ENCODE results near the gene HMGCLL1.

Gene HMGCLL1

DNA sequence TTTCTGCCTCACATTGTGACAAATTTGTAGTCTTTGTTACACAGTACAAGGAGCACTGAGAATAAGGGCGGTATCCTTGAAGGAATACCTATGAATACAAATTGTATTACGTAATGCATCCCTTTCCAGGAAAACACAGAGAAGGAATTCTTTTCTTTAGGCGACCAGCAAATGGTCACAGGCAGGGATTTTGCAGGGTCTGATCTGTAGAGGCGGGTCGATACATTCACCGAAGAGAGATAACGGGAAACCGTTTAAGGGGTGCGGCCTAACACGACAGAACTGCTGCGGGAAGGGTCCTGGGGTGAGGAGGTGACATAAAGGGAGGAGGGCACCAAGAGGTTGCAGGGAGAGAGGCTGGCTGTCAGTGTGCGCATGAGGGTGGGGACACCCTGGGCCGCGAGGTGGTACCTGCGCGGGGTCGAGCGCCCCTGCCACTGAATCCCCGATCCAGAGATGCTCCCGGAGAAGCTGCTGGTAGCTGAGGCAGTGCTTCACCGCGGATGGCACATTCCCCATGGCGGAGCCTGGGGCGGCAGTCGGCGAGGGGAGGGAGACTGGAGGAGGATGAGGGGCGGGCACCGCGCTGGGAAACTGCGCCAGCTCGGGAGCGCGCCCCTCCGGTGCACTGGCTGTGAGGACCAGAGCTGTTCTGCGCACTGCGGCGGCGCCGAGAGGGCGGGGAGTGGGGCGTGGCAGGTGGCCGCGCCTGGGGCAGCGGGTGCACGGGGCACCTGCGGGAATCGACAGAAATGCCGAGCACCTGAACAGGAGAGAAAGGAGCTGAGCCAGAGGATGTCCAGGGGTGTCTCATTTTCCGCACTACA lies at the start of gene HMGCLL1:
Gene HMGCLL1, minus strand, starts transcription at position 656 of the 827 bp plus-strand sequence. Its CDS starts 137 bp downstream, at position 519.
- H3K27me3 ChIP-seq (ENCODE audit: control insufficient read depth in 5 of 5, insufficient read depth in 4 of 5, low read length in 5 of 5): peaks cover 0 to 10% (median 6%) of the 10 kb centered on the region in 5 donors
- no peak within 1 kb of the TSS for H3K27ac ChIP-seq (ENCODE audit: low read depth, low read length)
- H3K9me3 ChIP-seq (ENCODE audit: control insufficient read depth in 5 of 5, low read length in 5 of 5): peaks cover 0 to 2% (median 0%) of the 10 kb centered on the region in 5 donors
- peaks cover 0 to 9% (median 4%) of the 10 kb centered on the region in 5 donors for H3K4me1 ChIP-seq (ENCODE audit: control insufficient read depth in 5 of 5, insufficient read depth in 5 of 5, low read length in 5 of 5)
- peak within 1 kb of the TSS; percentile 35 to 67 (median 53) for H3K4me3 ChIP-seq (ENCODE audit: low read depth in 1 of 5, low read length in 5 of 5)
- H3K9ac ChIP-seq (ENCODE audit: low read length in 5 of 5): no peak within 1 kb of the TSS
- H3K36me3 ChIP-seq (ENCODE audit: control insufficient read depth in 5 of 5, insufficient read depth in 5 of 5, low read length in 5 of 5): no peaks in the 10 kb centered on the region

- no peaks in the 10 kb centered on the region for H3K4me1 ChIP-seq (ENCODE audit: control insufficient read depth in 5 of 5, insufficient read depth in 5 of 5, low read length in 5 of 5)
- H3K4me3 ChIP-seq (ENCODE audit: low read depth in 1 of 5, low read length in 5 of 5): no peak overlapping the region
- H3K36me3 ChIP-seq (ENCODE audit: control insufficient read depth in 5 of 5, insufficient read depth in 5 of 5, low read length in 5 of 5): no peaks in the 10 kb centered on the region
- no peaks in the 10 kb centered on the region for H3K27me3 ChIP-seq (ENCODE audit: control insufficient read depth in 5 of 5, insufficient read depth in 4 of 5, low read length in 5 of 5)
- H3K9ac ChIP-seq (ENCODE audit: low read length in 5 of 5): no peak overlapping the region
- H3K27ac ChIP-seq (ENCODE audit: low read depth, low read length): no peak overlapping the region
- H3K9me3 ChIP-seq (ENCODE audit: control insufficient read depth in 5 of 5, low read length in 5 of 5): peaks cover 0 to 4% (median 0%) of the 10 kb centered on the region in 5 donors
These were observed 43.0 kb upstream of the HMGCLL1 start for GRCh38 chr6:55621993-55622392.

DNA sequence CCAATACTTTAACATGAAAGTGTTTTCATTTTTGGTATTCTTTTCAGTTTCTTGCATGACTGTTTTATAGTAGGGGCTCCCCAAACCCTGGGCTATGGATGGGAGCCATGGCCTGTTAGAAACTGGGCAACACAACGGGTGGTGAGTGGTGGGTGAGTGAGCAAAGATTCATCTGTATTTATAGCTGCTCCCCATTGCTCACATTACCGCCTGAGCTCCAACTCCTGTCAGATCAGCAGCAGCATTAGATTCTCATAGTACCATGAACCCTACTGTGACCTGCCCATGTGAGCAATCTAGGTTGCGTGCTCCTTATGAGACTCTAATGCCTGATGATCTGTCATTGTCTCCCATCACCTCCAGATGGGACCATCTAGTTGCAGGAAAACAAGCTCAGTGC lies 42.3 kb upstream of the HMGCLL1 start:
- Histone ChIP-seq H3K4me1 (ENCODE audit: control insufficient read depth in 5 of 5, insufficient read depth in 5 of 5, low read length in 5 of 5) (no peaks in the 10 kb centered on the region), H3K36me3 (ENCODE audit: control insufficient read depth in 5 of 5, insufficient read depth in 5 of 5, low read length in 5 of 5) (no peaks in the 10 kb centered on the region), H3K27ac (ENCODE audit: low read depth, low read length) (no peak overlapping the region), H3K4me3 (ENCODE audit: low read depth in 1 of 5, low read length in 5 of 5) (no peak overlapping the region), H3K9ac (ENCODE audit: low read length in 5 of 5) (no peak overlapping the region), H3K27me3 (ENCODE audit: control insufficient read depth in 5 of 5, insufficient read depth in 4 of 5, low read length in 5 of 5) (no peaks in the 10 kb centered on the region), H3K9me3 (ENCODE audit: control insufficient read depth in 5 of 5, low read length in 5 of 5) (peaks cover 0 to 4% (median 0%) of the 10 kb centered on the region in 5 donors)

DNA sequence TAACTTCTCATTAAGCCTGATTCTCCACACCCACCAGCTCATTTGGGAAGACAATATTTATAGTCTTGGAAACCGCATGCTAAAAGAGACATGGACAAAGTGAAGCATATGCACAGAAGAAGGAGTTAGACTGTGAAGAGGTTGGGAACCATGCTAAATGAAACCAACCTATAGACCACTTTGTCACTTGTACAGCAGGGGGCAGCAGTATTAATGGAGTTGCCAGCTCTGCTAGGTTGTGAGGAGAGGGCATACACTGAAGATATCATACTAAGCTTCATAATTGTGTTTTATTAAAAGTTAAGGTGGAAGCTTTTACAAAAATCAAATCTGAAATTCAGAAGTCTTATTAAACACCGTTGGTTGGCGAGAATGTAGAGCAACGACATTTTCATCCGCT lies 38.3 kb upstream of the HMGCLL1 start:
- Histone ChIP-seq H3K4me3 (ENCODE audit: low read depth in 1 of 5, low read length in 5 of 5) (no peak overlapping the region), H3K9me3 (ENCODE audit: control insufficient read depth in 5 of 5, low read length in 5 of 5) (peaks cover 0 to 4% (median 0%) of the 10 kb centered on the region in 5 donors), H3K27ac (ENCODE audit: low read depth, low read length) (no peak overlapping the region), H3K4me1 (ENCODE audit: control insufficient read depth in 5 of 5, insufficient read depth in 5 of 5, low read length in 5 of 5) (no peaks in the 10 kb centered on the region), H3K9ac (ENCODE audit: low read length in 5 of 5) (no peak overlapping the region), H3K27me3 (ENCODE audit: control insufficient read depth in 5 of 5, insufficient read depth in 4 of 5, low read length in 5 of 5) (no peaks in the 10 kb centered on the region), H3K36me3 (ENCODE audit: control insufficient read depth in 5 of 5, insufficient read depth in 5 of 5, low read length in 5 of 5) (no peaks in the 10 kb centered on the region)

GRCh38 chr6:55604021-55604420 lies 25.0 kb upstream of the HMGCLL1 start:
- no peaks in the 10 kb centered on the region for H3K4me1 ChIP-seq (ENCODE audit: control insufficient read depth in 5 of 5, insufficient read depth in 5 of 5, low read length in 5 of 5)
- H3K36me3 ChIP-seq (ENCODE audit: control insufficient read depth in 5 of 5, insufficient read depth in 5 of 5, low read length in 5 of 5): no peaks in the 10 kb centered on the region
- H3K4me3 ChIP-seq (ENCODE audit: low read depth in 1 of 5, low read length in 5 of 5): no peak overlapping the region
- no peaks in the 10 kb centered on the region for H3K9me3 ChIP-seq (ENCODE audit: control insufficient read depth in 5 of 5, low read length in 5 of 5)
- no peak overlapping the region for H3K9ac ChIP-seq (ENCODE audit: low read length in 5 of 5)
- H3K27me3 ChIP-seq (ENCODE audit: control insufficient read depth in 5 of 5, insufficient read depth in 4 of 5, low read length in 5 of 5): no peaks in the 10 kb centered on the region
- no peak overlapping the region for H3K27ac ChIP-seq (ENCODE audit: low read depth, low read length)

DNA sequence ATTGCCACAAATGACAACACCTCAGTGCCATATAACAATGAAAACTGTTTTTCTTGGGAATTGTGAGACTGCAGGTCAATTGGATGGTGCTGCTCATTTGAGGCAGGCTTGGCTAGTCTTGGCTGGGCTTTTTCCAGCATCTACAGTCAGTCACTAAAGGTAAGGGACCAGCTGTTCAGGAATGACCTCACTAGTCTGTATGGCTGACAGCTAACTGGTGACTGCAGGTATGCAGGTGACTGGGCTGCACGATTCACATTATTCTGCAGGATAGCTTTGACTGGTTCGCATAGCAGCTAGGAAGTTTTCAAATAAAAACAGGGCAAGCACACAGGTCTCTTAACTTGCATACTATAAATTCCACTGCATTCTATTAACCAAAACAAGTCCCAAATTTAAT lies 22.1 kb upstream of the HMGCLL1 start:
- no peak overlapping the region for H3K4me3 ChIP-seq (ENCODE audit: low read depth in 1 of 5, low read length in 5 of 5)
- no peaks in the 10 kb centered on the region for H3K36me3 ChIP-seq (ENCODE audit: control insufficient read depth in 5 of 5, insufficient read depth in 5 of 5, low read length in 5 of 5)
- H3K4me1 ChIP-seq (ENCODE audit: control insufficient read depth in 5 of 5, insufficient read depth in 5 of 5, low read length in 5 of 5): no peaks in the 10 kb centered on the region
- no peak overlapping the region for H3K27ac ChIP-seq (ENCODE audit: low read depth, low read length)
- H3K9me3 ChIP-seq (ENCODE audit: control insufficient read depth in 5 of 5, low read length in 5 of 5): no peaks in the 10 kb centered on the region
- no peaks in the 10 kb centered on the region for H3K27me3 ChIP-seq (ENCODE audit: control insufficient read depth in 5 of 5, insufficient read depth in 4 of 5, low read length in 5 of 5)
- H3K9ac ChIP-seq (ENCODE audit: low read length in 5 of 5): no peak overlapping the region

DNA sequence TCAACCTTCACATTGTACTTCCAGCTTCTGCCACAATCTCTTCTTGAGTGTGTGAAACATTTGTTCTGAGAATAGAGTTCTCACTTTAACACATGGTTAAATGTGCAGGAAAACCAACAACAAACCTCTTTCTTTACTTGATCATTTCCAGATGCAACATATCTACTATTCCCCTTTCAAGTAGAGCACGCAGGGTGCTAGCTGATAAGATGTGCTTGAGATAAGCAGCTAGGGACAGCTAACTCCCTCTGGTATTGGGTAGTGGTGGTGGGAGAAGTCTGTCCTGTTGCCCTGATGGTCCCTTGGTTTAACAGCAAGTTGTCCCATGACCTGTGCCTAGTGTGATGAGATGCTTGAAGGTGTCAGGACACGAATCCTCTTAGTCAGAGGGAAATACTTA lies 15.4 kb upstream of the HMGCLL1 start:
- no peak overlapping the region for H3K4me3 ChIP-seq (ENCODE audit: low read depth in 1 of 5, low read length in 5 of 5)
- no peaks in the 10 kb centered on the region for H3K36me3 ChIP-seq (ENCODE audit: control insufficient read depth in 5 of 5, insufficient read depth in 5 of 5, low read length in 5 of 5)
- no peaks in the 10 kb centered on the region for H3K4me1 ChIP-seq (ENCODE audit: control insufficient read depth in 5 of 5, insufficient read depth in 5 of 5, low read length in 5 of 5)
- no peaks in the 10 kb centered on the region for H3K27me3 ChIP-seq (ENCODE audit: control insufficient read depth in 5 of 5, insufficient read depth in 4 of 5, low read length in 5 of 5)
- H3K9ac ChIP-seq (ENCODE audit: low read length in 5 of 5): no peak overlapping the region
- H3K9me3 ChIP-seq (ENCODE audit: control insufficient read depth in 5 of 5, low read length in 5 of 5): no peaks in the 10 kb centered on the region
- no peak overlapping the region for H3K27ac ChIP-seq (ENCODE audit: low read depth, low read length)

GRCh38 chr6:55584654-55585354 lies 5.8 kb upstream of the HMGCLL1 start:
- peaks cover 0 to 2% (median 0%) of the 10 kb centered on the region in 5 donors for H3K9me3 ChIP-seq (ENCODE audit: control insufficient read depth in 5 of 5, low read length in 5 of 5)
- H3K27me3 ChIP-seq (ENCODE audit: control insufficient read depth in 5 of 5, insufficient read depth in 4 of 5, low read length in 5 of 5): no peaks in the 10 kb centered on the region
- no peak overlapping the region for H3K4me3 ChIP-seq (ENCODE audit: low read depth in 1 of 5, low read length in 5 of 5)
- no peaks in the 10 kb centered on the region for H3K36me3 ChIP-seq (ENCODE audit: control insufficient read depth in 5 of 5, insufficient read depth in 5 of 5, low read length in 5 of 5)
- no peak overlapping the region for H3K27ac ChIP-seq (ENCODE audit: low read depth, low read length)
- H3K4me1 ChIP-seq (ENCODE audit: control insufficient read depth in 5 of 5, insufficient read depth in 5 of 5, low read length in 5 of 5): no peaks in the 10 kb centered on the region
- H3K9ac ChIP-seq (ENCODE audit: low read length in 5 of 5): no peak overlapping the region

- H3K4me1 ChIP-seq (ENCODE audit: control insufficient read depth in 5 of 5, insufficient read depth in 5 of 5, low read length in 5 of 5): peaks cover 0 to 9% (median 4%) of the 10 kb centered on the region in 5 donors
- H3K27me3 ChIP-seq (ENCODE audit: control insufficient read depth in 5 of 5, insufficient read depth in 4 of 5, low read length in 5 of 5): peaks cover 0 to 10% (median 6%) of the 10 kb centered on the region in 5 donors
- no peaks in the 10 kb centered on the region for H3K36me3 ChIP-seq (ENCODE audit: control insufficient read depth in 5 of 5, insufficient read depth in 5 of 5, low read length in 5 of 5)
- H3K4me3 ChIP-seq (ENCODE audit: low read depth in 1 of 5, low read length in 5 of 5): no peak overlapping the region
- H3K9me3 ChIP-seq (ENCODE audit: control insufficient read depth in 5 of 5, low read length in 5 of 5): peaks cover 0 to 9% (median 5%) of the 10 kb centered on the region in 5 donors
- no peak overlapping the region for H3K9ac ChIP-seq (ENCODE audit: low read length in 5 of 5)
- no peak overlapping the region for H3K27ac ChIP-seq (ENCODE audit: low read depth, low read length)
These were observed 2.2 kb downstream of the HMGCLL1 start for GRCh38 chr6:55576811-55577210.

- Histone ChIP-seq H3K27me3 (ENCODE audit: control insufficient read depth in 5 of 5, insufficient read depth in 4 of 5, low read length in 5 of 5) (peaks cover 0 to 10% (median 6%) of the 10 kb centered on the region in 5 donors), H3K4me1 (ENCODE audit: control insufficient read depth in 5 of 5, insufficient read depth in 5 of 5, low read length in 5 of 5) (peaks cover 0 to 11% (median 5%) of the 10 kb centered on the region in 5 donors), H3K9ac (ENCODE audit: low read length in 5 of 5) (no peak overlapping the region), H3K36me3 (ENCODE audit: control insufficient read depth in 5 of 5, insufficient read depth in 5 of 5, low read length in 5 of 5) (no peaks in the 10 kb centered on the region), H3K4me3 (ENCODE audit: low read depth in 1 of 5, low read length in 5 of 5) (no peak overlapping the region), H3K9me3 (ENCODE audit: control insufficient read depth in 5 of 5, low read length in 5 of 5) (peaks cover 0 to 9% (median 5%) of the 10 kb centered on the region in 5 donors), H3K27ac (ENCODE audit: low read depth, low read length) (no peak overlapping the region)
These were observed 4.4 kb downstream of the HMGCLL1 start for GRCh38 chr6:55574556-55574955.

All from subcutaneous abdominal adipose tissue (tissue), 5 donors.